Measurements from ENCODE around the gene HSF2BP. TPM values are rescaled to one million over a fixed set of nuclear protein-coding genes. Genes with fewer than 3 reads are reported as not detected.

The HSF2BP gene
- total and polyA plus RNA-seq, 2 of the 8 experiments (the other 6 are each of a cell fraction or from before 2014, with no cell fraction given) = 0.51 to 0.93 TPM

DNA sequence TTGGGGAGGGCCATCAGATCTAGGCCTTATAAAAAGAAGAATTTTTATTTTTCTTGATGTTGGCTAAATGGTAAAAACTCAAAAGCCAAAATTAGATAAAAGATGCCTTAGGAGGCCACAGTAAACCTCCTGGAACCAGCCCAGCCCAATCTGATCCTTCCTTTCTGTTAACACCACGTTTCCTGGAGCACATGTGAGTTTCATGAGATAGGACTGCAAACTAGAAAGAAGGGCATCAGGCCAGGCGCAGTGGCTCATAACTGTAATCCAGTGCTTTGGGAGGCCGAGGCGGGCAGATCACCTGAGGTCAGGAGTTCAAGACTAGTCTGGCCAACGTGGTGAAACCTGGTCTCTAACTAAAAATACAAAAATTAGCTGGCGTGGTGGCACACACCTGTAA, 6.7 kb downstream of the HSF2BP start:
- Histone ChIP-seq H3K79me2 (ENCODE audit: control insufficient read depth in 1 of 2, insufficient read depth in 2 of 2, low read length in 2 of 2) (no peaks in the 10 kb centered on the region), H2BK15ac (ENCODE audit: low read length) (no peak overlapping the region), H4K20me1 (replicated peaks in 1 of 2; ENCODE audit: control insufficient read depth in 1 of 2, insufficient read depth in 2 of 2, low read length in 2 of 2) (no peaks in the 10 kb centered on the region), H3K4me1 (replicated peaks in 1 of 4; ENCODE audit: control insufficient read depth in 3 of 4, insufficient read depth in 4 of 4, low read length in 3 of 4) (no peaks in the 10 kb centered on the region), H4K91ac (replicated peaks; ENCODE audit: insufficient read length, low read length) (no peak overlapping the region), H3K27me3 (replicated peaks in 1 of 4; ENCODE audit: control insufficient read depth in 3 of 4, extremely low read depth in 1 of 4, insufficient read depth in 3 of 4, low read length in 3 of 4) (no peaks in the 10 kb centered on the region), H3K23me2 (ENCODE audit: low read depth, low read length) (no peaks in the 10 kb centered on the region; the same call in 1 of the 2 replicates), H2BK5ac (ENCODE audit: low read depth, low read length) (no peak overlapping the region), H2AFZ (ENCODE audit: low read length) (no peak overlapping the region), H3K4me2 (ENCODE audit: insufficient read depth in 1 of 2, low read depth in 2 of 2, low read length in 2 of 2) (no peak overlapping the region), H3K14ac (ENCODE audit: insufficient read length) (no peak overlapping the region), H3K56ac (replicated peaks; ENCODE audit: insufficient read length, low read depth, low read length) (no peak overlapping the region), H3K36me3 (ENCODE audit: control insufficient read depth in 2 of 4, insufficient read depth in 4 of 4, low read length in 3 of 4) (no peaks in the 10 kb centered on the region), H2BK12ac (ENCODE audit: low read depth, low read length) (no peak overlapping the region), H4K8ac (ENCODE audit: extremely low read depth, insufficient read depth, low read length) (no peak overlapping the region), H2BK20ac (ENCODE audit: low read length) (no peak overlapping the region), H3K23ac (ENCODE audit: insufficient read length) (no peak overlapping the region), H4K5ac (ENCODE audit: insufficient read length, low read depth, low read length) (no peak overlapping the region), H3K79me1 (ENCODE audit: low read depth, low read length) (no peaks in the 10 kb centered on the region), H3K18ac (ENCODE audit: extremely low read depth, low read length) (no peak overlapping the region), H3K9me3 (ENCODE audit: insufficient read depth in 2 of 2, low read depth in 1 of 2, low read length in 1 of 2) (no peaks in the 10 kb centered on the region), H3K4ac (replicated peaks; ENCODE audit: insufficient read length, low read depth, low read length) (no peak overlapping the region), H3K9ac (replicated peaks in 1 of 4; ENCODE audit: extremely low read depth in 1 of 4, low read depth in 3 of 4, low read length in 3 of 4) (no peak overlapping the region), H3K27ac (ENCODE audit: low read depth, low read length) (no peak overlapping the region), H3K4me3 (ENCODE audit: extremely low read depth in 1 of 4, insufficient read depth in 2 of 4, low read depth in 3 of 4, low read length in 4 of 4) (no peak overlapping the region), H2AK5ac (ENCODE audit: low read depth, low read length) (no peak overlapping the region), H2BK120ac (replicated peaks; ENCODE audit: low read depth, low read length) (no peak overlapping the region)
- FAIRE-seq = no peak
- POLR2A ChIA-PET (ENCODE audit: partially characterized antibody) = interaction anchor here (0.6 kb wide), 1 partner anchor 458 kb away, joined by 3 read pairs; no protein-coding TSS in a partner anchor
- no peak for DNase-seq (ENCODE audit: low read depth in 1 of 2, low spot score in 2 of 2)
- 87% methylated on average over 6 of the region's 6 CpGs; no CpG with 5 or more reads in 1 of the 2 experiments for WGBS, 2 experiments (ENCODE audit: extremely low coverage in 1 of 2, insufficient coverage in 1 of 2, insufficient read length in 1 of 2, insufficient replicate concordance in 2 of 2, low coverage in 1 of 2, low lambda C conversion rate in 2 of 2, missing lambda C conversion rate in 1 of 2)
- CTCF ChIA-PET (ENCODE audit: partially characterized antibody) = no interaction called here
- no peak for TF ChIP-seq EGR1 (IDR thresholded peaks at IDR 0.05; ENCODE audit: borderline replicate concordance, low read depth, low read length)
- TF ChIP-seq CBX8 (IDR thresholded peaks at IDR 0.05; ENCODE audit: borderline replicate concordance, low read depth, low read length) = no peak
- TF ChIP-seq CHD1 (IDR thresholded peaks at IDR 0.05; ENCODE audit: low read depth, low read length) = no peak
- no peak for TF ChIP-seq NRF1 (IDR thresholded peaks at IDR 0.05; ENCODE audit: low read depth, low read length)
- no peak for TF ChIP-seq BACH1 (IDR thresholded peaks at IDR 0.05; ENCODE audit: low read length)
- TF ChIP-seq MAFK (IDR thresholded peaks at IDR 0.05; ENCODE audit: low read depth, low read length) = no peak
- TF ChIP-seq POU5F1 (IDR thresholded peaks at IDR 0.05; ENCODE audit: low read depth, low read length) = no peak
